Suprapubic skin (tissue), 4 donors: ENCODE data around the gene CADPS2.

Source experiments
- POLR2A ChIP-seq, 2 donors: fragments of 450-650 bp; IDR thresholded peaks; one replicate each; pipeline ENCODE4 v1.6.1; 2017; ENCODE audit warnings: antibody characterized with exemption in 2 of 2, mild to moderate bottlenecking in 2 of 2, moderate library complexity in 2 of 2
- POLR2AphosphoS5 ChIP-seq, 3 donors: sonication (generic); formaldehyde crosslinking; IDR thresholded peaks; one replicate each; pipeline ENCODE4 v1.6.1; 2017; ENCODE audit warnings: antibody characterized with exemption in 3 of 3
- TF ChIP-seq, protein P1 (sequence below), 2 donors: fragments of 200-600 bp in 1 of 2; fragments of 450-650 bp in 1 of 2; sonication (generic) in 1 of 2; IDR thresholded peaks; one replicate each; pipeline ENCODE4 v1.5.1; 2016 to 2019; ENCODE audit warnings: antibody characterized with exemption in 2 of 2, mild to moderate bottlenecking in 1 of 2, moderate library complexity in 1 of 2

DNA sequence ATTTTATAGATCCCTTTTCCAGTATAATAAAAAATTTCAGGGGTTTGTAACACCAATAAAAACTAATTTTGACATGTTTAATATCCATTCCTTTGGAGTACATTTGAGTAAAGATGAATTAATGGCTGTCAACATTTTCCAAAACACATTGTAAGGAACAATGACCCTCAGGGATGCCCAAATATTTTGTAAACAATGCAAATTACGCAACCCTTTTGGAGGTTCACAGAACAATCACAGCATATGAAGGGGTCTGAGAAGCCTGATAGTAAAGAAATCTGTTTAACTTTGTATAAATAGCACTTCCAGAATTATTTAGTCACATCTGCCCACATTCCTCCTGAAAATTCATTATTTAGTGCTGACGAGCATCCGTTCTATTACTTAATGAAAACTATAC lies 428.9 kb downstream of the CADPS2 start:
- TF ChIP-seq POLR2A (IDR thresholded peaks at IDR 0.05) (no peak), POLR2AphosphoS5 (IDR thresholded peaks at IDR 0.05) (no peak)
- TF ChIP-seq, protein P1, sequence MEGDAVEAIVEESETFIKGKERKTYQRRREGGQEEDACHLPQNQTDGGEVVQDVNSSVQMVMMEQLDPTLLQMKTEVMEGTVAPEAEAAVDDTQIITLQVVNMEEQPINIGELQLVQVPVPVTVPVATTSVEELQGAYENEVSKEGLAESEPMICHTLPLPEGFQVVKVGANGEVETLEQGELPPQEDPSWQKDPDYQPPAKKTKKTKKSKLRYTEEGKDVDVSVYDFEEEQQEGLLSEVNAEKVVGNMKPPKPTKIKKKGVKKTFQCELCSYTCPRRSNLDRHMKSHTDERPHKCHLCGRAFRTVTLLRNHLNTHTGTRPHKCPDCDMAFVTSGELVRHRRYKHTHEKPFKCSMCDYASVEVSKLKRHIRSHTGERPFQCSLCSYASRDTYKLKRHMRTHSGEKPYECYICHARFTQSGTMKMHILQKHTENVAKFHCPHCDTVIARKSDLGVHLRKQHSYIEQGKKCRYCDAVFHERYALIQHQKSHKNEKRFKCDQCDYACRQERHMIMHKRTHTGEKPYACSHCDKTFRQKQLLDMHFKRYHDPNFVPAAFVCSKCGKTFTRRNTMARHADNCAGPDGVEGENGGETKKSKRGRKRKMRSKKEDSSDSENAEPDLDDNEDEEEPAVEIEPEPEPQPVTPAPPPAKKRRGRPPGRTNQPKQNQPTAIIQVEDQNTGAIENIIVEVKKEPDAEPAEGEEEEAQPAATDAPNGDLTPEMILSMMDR (IDR thresholded peaks at IDR 0.05), result no peak
